ENCODE results near the gene IRF1.

- TF ChIP-seq NFIC (IDR thresholded peaks at IDR 0.05) (no peak), RAD21 (IDR thresholded peaks at IDR 0.05; ENCODE audit: low read depth) (peak; percentile 95), CEBPB (IDR thresholded peaks at IDR 0.05) (no peak), USF1 (IDR thresholded peaks at IDR 0.05) (no peak), YY1 (IDR thresholded peaks at IDR 0.05; ENCODE audit: low read depth) (no peak), ZBTB7A (IDR thresholded peaks at IDR 0.05; ENCODE audit: low read depth) (0 out of 2 replicates have a peak, but pooled peaks have one; percentile 78), EGR1 (IDR thresholded peaks at IDR 0.05) (no peak), MAX (IDR thresholded peaks at IDR 0.05) (no peak), TAF1 (IDR thresholded peaks at IDR 0.05; ENCODE audit: low read depth) (no peak)
Measured at GRCh38 chr5:132500931-132501628, 10.5 kb upstream of the IRF1 start.
